ENCODE data around the gene GUCY1A2.

Gene GUCY1A2

GRCh38 chr11:106986673-106987072 lies 31.6 kb downstream of the GUCY1A2 start:
- no peaks in the 10 kb centered on the region for H3K9me3 ChIP-seq (ENCODE audit: control insufficient read depth, insufficient read depth, low read length)
- H3K4me1 ChIP-seq (ENCODE audit: insufficient read depth, low read length): peaks cover 3% of the 10 kb centered on the region; the same call in 1 of the 2 replicates
- H3K36me3 ChIP-seq (ENCODE audit: insufficient read depth, low read length): no peaks in the 10 kb centered on the region

GRCh38 chr11:106986261-106986660 lies 32.0 kb downstream of the GUCY1A2 start:
- Histone ChIP-seq H3K36me3 (ENCODE audit: insufficient read depth, low read length) (no peaks in the 10 kb centered on the region), H3K9ac (ENCODE audit: low read depth, low read length) (no peak overlapping the region)

More at GRCh38 chr11:106986673-106987072, 31.6 kb downstream of the GUCY1A2 start:
- H3K9ac ChIP-seq (ENCODE audit: low read depth, low read length): no peak overlapping the region

GRCh38 chr11:106983991-106984390 lies 34.3 kb downstream of the GUCY1A2 start:
- Histone ChIP-seq H3K9me3 (ENCODE audit: control insufficient read depth, insufficient read depth, low read length) (no peaks in the 10 kb centered on the region), H3K9ac (ENCODE audit: low read depth, low read length) (no peak overlapping the region), H3K4me1 (ENCODE audit: insufficient read depth, low read length) (peaks cover 3% of the 10 kb centered on the region; the same call in 1 of the 2 replicates), H3K36me3 (ENCODE audit: insufficient read depth, low read length) (no peaks in the 10 kb centered on the region)

More at GRCh38 chr11:106986261-106986660, 32.0 kb downstream of the GUCY1A2 start:
- Histone ChIP-seq H3K4me1 (ENCODE audit: insufficient read depth, low read length) (peaks cover 3% of the 10 kb centered on the region; the same call in 1 of the 2 replicates), H3K9me3 (ENCODE audit: control insufficient read depth, insufficient read depth, low read length) (no peaks in the 10 kb centered on the region)

GRCh38 chr11:106983261-106983660 lies 35.0 kb downstream of the GUCY1A2 start:
- H3K9me3 ChIP-seq (ENCODE audit: control insufficient read depth, insufficient read depth, low read length): no peaks in the 10 kb centered on the region

GRCh38 chr11:106974831-106975230 lies 43.4 kb downstream of the GUCY1A2 start:
- Histone ChIP-seq H3K9me3 (ENCODE audit: control insufficient read depth, insufficient read depth, low read length) (no peaks in the 10 kb centered on the region), H3K36me3 (ENCODE audit: insufficient read depth, low read length) (no peaks in the 10 kb centered on the region), H3K9ac (ENCODE audit: low read depth, low read length) (no peak overlapping the region), H3K4me1 (ENCODE audit: insufficient read depth, low read length) (peaks cover 6% of the 10 kb centered on the region; the same call in 1 of the 2 replicates)

More at GRCh38 chr11:106983261-106983660, 35.0 kb downstream of the GUCY1A2 start:
- Histone ChIP-seq H3K36me3 (ENCODE audit: insufficient read depth, low read length) (no peaks in the 10 kb centered on the region), H3K9ac (ENCODE audit: low read depth, low read length) (no peak overlapping the region), H3K4me1 (ENCODE audit: insufficient read depth, low read length) (peaks cover 3% of the 10 kb centered on the region; the same call in 1 of the 2 replicates)

GRCh38 chr11:106971864-106972263 lies 46.4 kb downstream of the GUCY1A2 start:
- Histone ChIP-seq H3K9me3 (ENCODE audit: control insufficient read depth, insufficient read depth, low read length) (no peaks in the 10 kb centered on the region), H3K4me1 (ENCODE audit: insufficient read depth, low read length) (peaks cover 11% of the 10 kb centered on the region; the same call in 1 of the 2 replicates), H3K36me3 (ENCODE audit: insufficient read depth, low read length) (no peaks in the 10 kb centered on the region), H3K9ac (ENCODE audit: low read depth, low read length) (no peak overlapping the region)

- H3K4me1 ChIP-seq (ENCODE audit: insufficient read depth, low read length): peaks cover 11% of the 10 kb centered on the region; the same call in 1 of the 2 replicates
- H3K9me3 ChIP-seq (ENCODE audit: control insufficient read depth, insufficient read depth, low read length): no peaks in the 10 kb centered on the region
- no peaks in the 10 kb centered on the region for H3K36me3 ChIP-seq (ENCODE audit: insufficient read depth, low read length)
- H3K9ac ChIP-seq (ENCODE audit: low read depth, low read length): no peak overlapping the region
Measured at GRCh38 chr11:106969644-106970355, 48.5 kb downstream of the GUCY1A2 start.

GRCh38 chr11:106962995-106963394 lies 55.3 kb downstream of the GUCY1A2 start:
- H3K9me3 ChIP-seq (ENCODE audit: control insufficient read depth, insufficient read depth, low read length): no peaks in the 10 kb centered on the region
- H3K36me3 ChIP-seq (ENCODE audit: insufficient read depth, low read length): no peaks in the 10 kb centered on the region
- H3K9ac ChIP-seq (ENCODE audit: low read depth, low read length): no peak overlapping the region
- peaks cover 34% of the 10 kb centered on the region for H3K4me1 ChIP-seq (ENCODE audit: insufficient read depth, low read length)

GRCh38 chr11:106961518-106961917 lies 56.8 kb downstream of the GUCY1A2 start:
- no peaks in the 10 kb centered on the region for H3K9me3 ChIP-seq (ENCODE audit: control insufficient read depth, insufficient read depth, low read length)
- H3K36me3 ChIP-seq (ENCODE audit: insufficient read depth, low read length): no peaks in the 10 kb centered on the region
- no peak overlapping the region for H3K9ac ChIP-seq (ENCODE audit: low read depth, low read length)
- peaks cover 38% of the 10 kb centered on the region for H3K4me1 ChIP-seq (ENCODE audit: insufficient read depth, low read length)

- Histone ChIP-seq H3K4me1 (ENCODE audit: insufficient read depth, low read length) (peaks cover 40% of the 10 kb centered on the region), H3K36me3 (ENCODE audit: insufficient read depth, low read length) (no peaks in the 10 kb centered on the region), H3K9ac (ENCODE audit: low read depth, low read length) (no peak overlapping the region), H3K9me3 (ENCODE audit: control insufficient read depth, insufficient read depth, low read length) (no peaks in the 10 kb centered on the region)
Measured at GRCh38 chr11:106961048-106961447, 57.2 kb downstream of the GUCY1A2 start.

- no peak overlapping the region for H3K9ac ChIP-seq (ENCODE audit: low read depth, low read length)
- peaks cover 40% of the 10 kb centered on the region for H3K4me1 ChIP-seq (ENCODE audit: insufficient read depth, low read length)
Measured at GRCh38 chr11:106959800-106960199, 58.5 kb downstream of the GUCY1A2 start.

GRCh38 chr11:106959386-106959785 lies 58.9 kb downstream of the GUCY1A2 start:
- Histone ChIP-seq H3K36me3 (ENCODE audit: insufficient read depth, low read length) (no peaks in the 10 kb centered on the region), H3K4me1 (ENCODE audit: insufficient read depth, low read length) (peaks cover 40% of the 10 kb centered on the region), H3K9me3 (ENCODE audit: control insufficient read depth, insufficient read depth, low read length) (no peaks in the 10 kb centered on the region; the same call in 1 of the 2 replicates), H3K9ac (ENCODE audit: low read depth, low read length) (no peak overlapping the region)

More at GRCh38 chr11:106959800-106960199, 58.5 kb downstream of the GUCY1A2 start:
- Histone ChIP-seq H3K9me3 (ENCODE audit: control insufficient read depth, insufficient read depth, low read length) (no peaks in the 10 kb centered on the region; the same call in 1 of the 2 replicates), H3K36me3 (ENCODE audit: insufficient read depth, low read length) (no peaks in the 10 kb centered on the region)

GRCh38 chr11:106958517-106959248 lies 59.6 kb downstream of the GUCY1A2 start:
- H3K9ac ChIP-seq (ENCODE audit: low read depth, low read length): no peak overlapping the region
- H3K36me3 ChIP-seq (ENCODE audit: insufficient read depth, low read length): no peaks in the 10 kb centered on the region
- H3K9me3 ChIP-seq (ENCODE audit: control insufficient read depth, insufficient read depth, low read length): no peaks in the 10 kb centered on the region; the same call in 1 of the 2 replicates

GRCh38 chr11:106957030-106957482 lies 61.2 kb downstream of the GUCY1A2 start:
- peak overlapping the region; percentile 36; the same call in 1 of the 2 replicates for H3K9ac ChIP-seq (ENCODE audit: low read depth, low read length)
- no peaks in the 10 kb centered on the region for H3K36me3 ChIP-seq (ENCODE audit: insufficient read depth, low read length)
- peaks cover 40% of the 10 kb centered on the region for H3K4me1 ChIP-seq (ENCODE audit: insufficient read depth, low read length)
- no peaks in the 10 kb centered on the region; the same call in 1 of the 2 replicates for H3K9me3 ChIP-seq (ENCODE audit: control insufficient read depth, insufficient read depth, low read length)

More at GRCh38 chr11:106958517-106959248, 59.6 kb downstream of the GUCY1A2 start:
- H3K4me1 ChIP-seq (ENCODE audit: insufficient read depth, low read length): peaks cover 40% of the 10 kb centered on the region

Measured in ES-I3 (cell line).